K562 (cell line): Measurements from ENCODE around the gene SYNGR3. TPM values are rescaled to one million over a fixed set of nuclear protein-coding genes. Genes with fewer than 3 reads are reported as not detected.
A peak's percentile ranks its signal among the peaks of the same experiment; 100 is the strongest.

ENCODE experiments used
- HLTF ChIP-seq: fragments of 450-650 bp; IDR thresholded peaks from 2 replicates; pipeline ENCODE4 v1.6.1; 2016
- HMGN3 ChIP-seq: IDR thresholded peaks from 2 replicates; pipeline ENCODE4 v1.6.1; 2011; ENCODE audit warnings: borderline replicate concordance, low read depth, mild to moderate bottlenecking, mixed read lengths, low read length; ENCODE audit not compliant: insufficient read length; ENCODE audit errors: extremely low read depth
- POLR2B ChIP-seq: fragments of 450-650 bp; IDR thresholded peaks from 2 replicates; pipeline ENCODE4 v1.6.1; 2018; ENCODE audit warnings: low read depth; ENCODE audit not compliant: partially characterized antibody
- PRDM10 ChIP-seq: fragments of 450-650 bp; IDR thresholded peaks from 2 replicates; pipeline ENCODE4 v1.6.1; 2018; ENCODE audit not compliant: partially characterized antibody
- SMARCE1 ChIP-seq: fragments of 450-650 bp; IDR thresholded peaks from 2 replicates; pipeline ENCODE4 v1.7.1; 2016; ENCODE audit warnings: mild to moderate bottlenecking
- SRF ChIP-seq, 2 experiments: fragments of 250-450, 450-650 bp in 1 of 2; sonication (Bioruptor Pico) in 1 of 2; sonication (generic) in 1 of 2; formaldehyde crosslinking; IDR thresholded peaks; 2 replicates each; pipeline versions ENCODE4 v1.5.0 to v1.5.1; 2020 to 2022; ENCODE audit warnings: mild to moderate bottlenecking in 1 of 2, missing genetic modification reagents in 1 of 2
- TCF3 ChIP-seq: sonication (generic); formaldehyde crosslinking; IDR thresholded peaks from 2 replicates; pipeline ENCODE4 v1.4.0; 2020; ENCODE audit warnings: mild to moderate bottlenecking, missing genetic modification reagents
- ZBED1 ChIP-seq: IDR thresholded peaks from 2 replicates; pipeline ENCODE4 v1.6.1; 2014
- ZNF124 ChIP-seq: sonication (generic); formaldehyde crosslinking; IDR thresholded peaks from 2 replicates; pipeline ENCODE4 v1.8.1; 2022; ENCODE audit warnings: missing genetic modification reagents
- polyA plus RNA-seq, 8 experiments: library from polyadenylated mRNA; depleted of rRNA in 4 of 8; stranded (reverse) in 5 of 8; unstranded in 3 of 8; fragments of >200 nt; fragmentation: Nextera tagmentation in 2 of 8; fragmentation: Illumina TruSeq in 1 of 8; extraction: Ambion mirVana in 2 of 8; extraction: Trizol in 1 of 8; gene quantifications; 2 replicates each; pipeline versions ENCODE4 v1.2.1 to v1.2.3, GENCODE V29; 2011 to 2014; ENCODE audit warnings: inconsistent platforms in 1 of 8, missing spikeins in 1 of 8
- total RNA-seq, 7 experiments: library from RNA; depleted of rRNA in 6 of 7; stranded (reverse); fragments of >200 nt in 6 of 7; fragmentation: Illumina TruSeq in 2 of 7; extraction: Trizol in 2 of 7; gene quantifications; 2 replicates each; pipeline versions ENCODE4 v1.2.1 to v1.2.3, GENCODE V29; 2011 to 2021; ENCODE audit warnings: low replicate concordance in 1 of 7
- TF ChIP-seq, protein P1 (sequence below): sonication (generic); formaldehyde crosslinking; IDR thresholded peaks from 2 replicates; pipeline ENCODE4 v1.8.1; 2022; ENCODE audit warnings: missing genetic modification reagents
- TF ChIP-seq, protein P2 (sequence below): sonication (generic); formaldehyde crosslinking; IDR thresholded peaks from 2 replicates; pipeline ENCODE4 v1.8.0; 2023; ENCODE audit warnings: missing genetic modification reagents, mild to moderate bottlenecking, borderline replicate concordance
- TF ChIP-seq, protein P3 (sequence below), 2 experiments: fragments of 450-650 bp in 1 of 2; sonication (generic) in 1 of 2; formaldehyde crosslinking; conservative IDR thresholded peaks; 2 replicates each; pipeline versions ENCODE4 v1.4.0 to v1.8.1; 2020 to 2022; ENCODE audit warnings: mild to moderate bottlenecking in 1 of 2, missing genetic modification reagents in 1 of 2
- TF ChIP-seq, protein P4 (sequence below): fragments of 250-450 bp; sonication (Bioruptor Pico); IDR thresholded peaks from 2 replicates; pipeline ENCODE4 v1.8.0; 2021; ENCODE audit warnings: mild to moderate bottlenecking, moderate library complexity

Gene SYNGR3
- total and polyA plus RNA-seq, 9 of the 15 experiments (the other 6 are each of a cell fraction or from before 2014, with no cell fraction given), result 3.7 to 69.2 (median 36.3) TPM

GRCh38 chr16:1942810-1943726 lies 46.7 kb upstream of the SYNGR3 start, which contains the start of gene MSRB1 (continued):
- TF ChIP-seq, protein P1, sequence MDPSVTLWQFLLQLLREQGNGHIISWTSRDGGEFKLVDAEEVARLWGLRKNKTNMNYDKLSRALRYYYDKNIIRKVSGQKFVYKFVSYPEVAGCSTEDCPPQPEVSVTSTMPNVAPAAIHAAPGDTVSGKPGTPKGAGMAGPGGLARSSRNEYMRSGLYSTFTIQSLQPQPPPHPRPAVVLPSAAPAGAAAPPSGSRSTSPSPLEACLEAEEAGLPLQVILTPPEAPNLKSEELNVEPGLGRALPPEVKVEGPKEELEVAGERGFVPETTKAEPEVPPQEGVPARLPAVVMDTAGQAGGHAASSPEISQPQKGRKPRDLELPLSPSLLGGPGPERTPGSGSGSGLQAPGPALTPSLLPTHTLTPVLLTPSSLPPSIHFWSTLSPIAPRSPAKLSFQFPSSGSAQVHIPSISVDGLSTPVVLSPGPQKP (CRISPR knock-in tag), result no peak
- TF ChIP-seq ZNF124 (CRISPR knock-in tag) (no peak), SMARCE1 (no peak), POLR2B (peak; percentile 67), HMGN3 (no peak), HLTF (no peak), PRDM10 (no peak), TCF3 (CRISPR knock-in tag) (no peak), SRF (CRISPR knock-in tag; IDR thresholded peaks at IDR 0.05) (0 out of 4 replicates have a peak, but pooled peaks of 1 of the 2 experiments have one; percentile 49), ZBED1 (0 out of 2 replicates have a peak, but pooled peaks have one; percentile 47)
- TF ChIP-seq, protein P2, sequence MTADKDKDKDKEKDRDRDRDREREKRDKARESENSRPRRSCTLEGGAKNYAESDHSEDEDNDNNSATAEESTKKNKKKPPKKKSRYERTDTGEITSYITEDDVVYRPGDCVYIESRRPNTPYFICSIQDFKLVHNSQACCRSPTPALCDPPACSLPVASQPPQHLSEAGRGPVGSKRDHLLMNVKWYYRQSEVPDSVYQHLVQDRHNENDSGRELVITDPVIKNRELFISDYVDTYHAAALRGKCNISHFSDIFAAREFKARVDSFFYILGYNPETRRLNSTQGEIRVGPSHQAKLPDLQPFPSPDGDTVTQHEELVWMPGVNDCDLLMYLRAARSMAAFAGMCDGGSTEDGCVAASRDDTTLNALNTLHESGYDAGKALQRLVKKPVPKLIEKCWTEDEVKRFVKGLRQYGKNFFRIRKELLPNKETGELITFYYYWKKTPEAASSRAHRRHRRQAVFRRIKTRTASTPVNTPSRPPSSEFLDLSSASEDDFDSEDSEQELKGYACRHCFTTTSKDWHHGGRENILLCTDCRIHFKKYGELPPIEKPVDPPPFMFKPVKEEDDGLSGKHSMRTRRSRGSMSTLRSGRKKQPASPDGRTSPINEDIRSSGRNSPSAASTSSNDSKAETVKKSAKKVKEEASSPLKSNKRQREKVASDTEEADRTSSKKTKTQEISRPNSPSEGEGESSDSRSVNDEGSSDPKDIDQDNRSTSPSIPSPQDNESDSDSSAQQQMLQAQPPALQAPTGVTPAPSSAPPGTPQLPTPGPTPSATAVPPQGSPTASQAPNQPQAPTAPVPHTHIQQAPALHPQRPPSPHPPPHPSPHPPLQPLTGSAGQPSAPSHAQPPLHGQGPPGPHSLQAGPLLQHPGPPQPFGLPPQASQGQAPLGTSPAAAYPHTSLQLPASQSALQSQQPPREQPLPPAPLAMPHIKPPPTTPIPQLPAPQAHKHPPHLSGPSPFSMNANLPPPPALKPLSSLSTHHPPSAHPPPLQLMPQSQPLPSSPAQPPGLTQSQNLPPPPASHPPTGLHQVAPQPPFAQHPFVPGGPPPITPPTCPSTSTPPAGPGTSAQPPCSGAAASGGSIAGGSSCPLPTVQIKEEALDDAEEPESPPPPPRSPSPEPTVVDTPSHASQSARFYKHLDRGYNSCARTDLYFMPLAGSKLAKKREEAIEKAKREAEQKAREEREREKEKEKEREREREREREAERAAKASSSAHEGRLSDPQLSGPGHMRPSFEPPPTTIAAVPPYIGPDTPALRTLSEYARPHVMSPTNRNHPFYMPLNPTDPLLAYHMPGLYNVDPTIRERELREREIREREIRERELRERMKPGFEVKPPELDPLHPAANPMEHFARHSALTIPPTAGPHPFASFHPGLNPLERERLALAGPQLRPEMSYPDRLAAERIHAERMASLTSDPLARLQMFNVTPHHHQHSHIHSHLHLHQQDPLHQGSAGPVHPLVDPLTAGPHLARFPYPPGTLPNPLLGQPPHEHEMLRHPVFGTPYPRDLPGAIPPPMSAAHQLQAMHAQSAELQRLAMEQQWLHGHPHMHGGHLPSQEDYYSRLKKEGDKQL (CRISPR knock-in tag), result no peak
- TF ChIP-seq, protein P3, sequence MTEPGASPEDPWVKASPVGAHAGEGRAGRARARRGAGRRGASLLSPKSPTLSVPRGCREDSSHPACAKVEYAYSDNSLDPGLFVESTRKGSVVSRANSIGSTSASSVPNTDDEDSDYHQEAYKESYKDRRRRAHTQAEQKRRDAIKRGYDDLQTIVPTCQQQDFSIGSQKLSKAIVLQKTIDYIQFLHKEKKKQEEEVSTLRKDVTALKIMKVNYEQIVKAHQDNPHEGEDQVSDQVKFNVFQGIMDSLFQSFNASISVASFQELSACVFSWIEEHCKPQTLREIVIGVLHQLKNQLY (CRISPR knock-in tag; conservative IDR thresholded peaks at IDR 0.05), result 0 out of 4 replicates have a peak, but pooled peaks of 1 of the 2 experiments have one; percentile 79
- TF ChIP-seq, protein P4, sequence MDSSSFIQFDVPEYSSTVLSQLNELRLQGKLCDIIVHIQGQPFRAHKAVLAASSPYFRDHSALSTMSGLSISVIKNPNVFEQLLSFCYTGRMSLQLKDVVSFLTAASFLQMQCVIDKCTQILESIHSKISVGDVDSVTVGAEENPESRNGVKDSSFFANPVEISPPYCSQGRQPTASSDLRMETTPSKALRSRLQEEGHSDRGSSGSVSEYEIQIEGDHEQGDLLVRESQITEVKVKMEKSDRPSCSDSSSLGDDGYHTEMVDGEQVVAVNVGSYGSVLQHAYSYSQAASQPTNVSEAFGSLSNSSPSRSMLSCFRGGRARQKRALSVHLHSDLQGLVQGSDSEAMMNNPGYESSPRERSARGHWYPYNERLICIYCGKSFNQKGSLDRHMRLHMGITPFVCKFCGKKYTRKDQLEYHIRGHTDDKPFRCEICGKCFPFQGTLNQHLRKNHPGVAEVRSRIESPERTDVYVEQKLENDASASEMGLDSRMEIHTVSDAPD (CRISPR knock-in tag), result no peak
